ENCODE measurements around the gene HSD11B1.

The HSD11B1 gene

GRCh38 chr1:209662879-209663327 lies 41.7 kb upstream of the HSD11B1 start:
- Histone ChIP-seq H4K20me1 (ENCODE audit: insufficient read depth, low read length, poor library complexity, severe bottlenecking) (no peaks in the 10 kb centered on the region), H3F3A (ENCODE audit: low read depth) (no peaks in the 10 kb centered on the region), H3K9ac (ENCODE audit: low read depth, low read length, poor library complexity, severe bottlenecking) (no peak overlapping the region), H2AFZ (ENCODE audit: low read length) (no peak overlapping the region), H3K9me3 (ENCODE audit: insufficient read depth, low read depth, low read length) (no peaks in the 10 kb centered on the region), H3K27me3 (ENCODE audit: insufficient read depth, low read length, poor library complexity, severe bottlenecking) (peaks cover under 1% of the 10 kb centered on the region), H3K36me3 (ENCODE audit: insufficient read depth, low read length) (no peaks in the 10 kb centered on the region), H3K4me3 (ENCODE audit: low read length, poor library complexity, severe bottlenecking) (no peak overlapping the region), H3K4me2 (ENCODE audit: low read depth, low read length, poor library complexity, severe bottlenecking) (no peak overlapping the region), H3K79me2 (ENCODE audit: insufficient read depth, low read length) (no peaks in the 10 kb centered on the region), H3K9me2 (replicated peaks; ENCODE audit: low read depth, low read length) (no peaks in the 10 kb centered on the region), H3K4me1 (ENCODE audit: insufficient read depth, low read length, poor library complexity, severe bottlenecking) (peaks cover 7% of the 10 kb centered on the region)
- TF ChIP-seq EZH2phosphoT487 (IDR thresholded peaks at IDR 0.05; ENCODE audit: borderline replicate concordance) (no peak), CTCF (conservative IDR thresholded peaks at IDR 0.05; ENCODE audit: low read length) (no peak)

GRCh38 chr1:209667103-209667502 lies 37.5 kb upstream of the HSD11B1 start:
- H3K9me2 ChIP-seq (replicated peaks; ENCODE audit: low read depth, low read length), result no peaks in the 10 kb centered on the region
- H3K79me2 ChIP-seq (ENCODE audit: insufficient read depth, low read length), result no peaks in the 10 kb centered on the region
- H2AFZ ChIP-seq (ENCODE audit: low read length), result no peak overlapping the region
- no peaks in the 10 kb centered on the region for H4K20me1 ChIP-seq (ENCODE audit: insufficient read depth, low read length, poor library complexity, severe bottlenecking)
- H3K9me3 ChIP-seq (ENCODE audit: insufficient read depth, low read depth, low read length), result no peaks in the 10 kb centered on the region
- no peak overlapping the region for H3K4me2 ChIP-seq (ENCODE audit: low read depth, low read length, poor library complexity, severe bottlenecking)
- H3K27me3 ChIP-seq (ENCODE audit: insufficient read depth, low read length, poor library complexity, severe bottlenecking), result peaks cover 7% of the 10 kb centered on the region
- no peaks in the 10 kb centered on the region for H3F3A ChIP-seq (ENCODE audit: low read depth)
- no peaks in the 10 kb centered on the region for H3K4me1 ChIP-seq (ENCODE audit: insufficient read depth, low read length, poor library complexity, severe bottlenecking)
- TF ChIP-seq EZH2phosphoT487 (IDR thresholded peaks at IDR 0.05; ENCODE audit: borderline replicate concordance), result no peak
- TF ChIP-seq CTCF (conservative IDR thresholded peaks at IDR 0.05; ENCODE audit: low read length), result no peak
- H3K4me3 ChIP-seq (ENCODE audit: low read length, poor library complexity, severe bottlenecking), result no peak overlapping the region
- no peaks in the 10 kb centered on the region for H3K36me3 ChIP-seq (ENCODE audit: insufficient read depth, low read length)
- H3K9ac ChIP-seq (ENCODE audit: low read depth, low read length, poor library complexity, severe bottlenecking), result no peak overlapping the region

- Histone ChIP-seq H3K9ac (ENCODE audit: low read depth, low read length, poor library complexity, severe bottlenecking) (no peak overlapping the region), H3K36me3 (ENCODE audit: insufficient read depth, low read length) (no peaks in the 10 kb centered on the region), H3K4me3 (ENCODE audit: low read length, poor library complexity, severe bottlenecking) (no peak overlapping the region), H3K9me2 (replicated peaks; ENCODE audit: low read depth, low read length) (no peaks in the 10 kb centered on the region), H2AFZ (ENCODE audit: low read length) (no peak overlapping the region), H3K27me3 (ENCODE audit: insufficient read depth, low read length, poor library complexity, severe bottlenecking) (peaks cover 7% of the 10 kb centered on the region), H3K79me2 (ENCODE audit: insufficient read depth, low read length) (no peaks in the 10 kb centered on the region), H3F3A (ENCODE audit: low read depth) (no peaks in the 10 kb centered on the region), H3K4me2 (ENCODE audit: low read depth, low read length, poor library complexity, severe bottlenecking) (no peak overlapping the region), H3K9me3 (ENCODE audit: insufficient read depth, low read depth, low read length) (no peaks in the 10 kb centered on the region), H4K20me1 (ENCODE audit: insufficient read depth, low read length, poor library complexity, severe bottlenecking) (no peaks in the 10 kb centered on the region), H3K4me1 (ENCODE audit: insufficient read depth, low read length, poor library complexity, severe bottlenecking) (no peaks in the 10 kb centered on the region)
- TF ChIP-seq EZH2phosphoT487 (IDR thresholded peaks at IDR 0.05; ENCODE audit: borderline replicate concordance), result no peak
- no peak for TF ChIP-seq CTCF (conservative IDR thresholded peaks at IDR 0.05; ENCODE audit: low read length)
Measured at GRCh38 chr1:209667708-209668107, 36.9 kb upstream of the HSD11B1 start.

Data from Loucy (cell line).